Breast epithelium (tissue), 4 donors: ENCODE measurements around the gene ZC2HC1C. TPM values are rescaled to one million over a fixed set of nuclear protein-coding genes. Genes with fewer than 3 reads are reported as not detected.

ENCODE experiments used
- DNase-seq, 2 donors: peaks; one replicate each; pipeline ENCODE4 v3.0.0-alpha.2; 2019; ENCODE audit warnings: low spot score in 2 of 2
- H3K27ac ChIP-seq, 2 donors: fragments of 200-600 bp; sonication (generic) in 1 of 2; one replicate each; pipeline ENCODE4 v1.5.1; 2016 to 2019; ENCODE audit warnings: mild to moderate bottlenecking in 1 of 2
- H3K27me3 ChIP-seq, 2 donors: fragments of 200-600 bp; sonication (generic) in 1 of 2; one replicate each; pipeline versions ENCODE4 v1.5.1 to v1.6.0; 2017 to 2019; ENCODE audit warnings: control low read depth in 1 of 2, mild to moderate bottlenecking in 1 of 2
- H3K36me3 ChIP-seq: fragments of 200-600 bp; one replicate; pipeline ENCODE4 v1.5.1; 2019
- H3K4me1 ChIP-seq, 2 donors: fragments of 200-600 bp; sonication (generic); one replicate each; pipeline ENCODE4 v1.5.1; 2016 to 2019; ENCODE audit warnings: control low read depth in 1 of 2
- H3K4me3 ChIP-seq, 3 donors: fragments of 200-600 bp; sonication (generic); 1 replicate in 2 of 3; 2 replicates in 1 of 3; pipeline ENCODE4 v1.5.1; 2016 to 2019; ENCODE audit warnings: mild to moderate bottlenecking in 3 of 3, moderate library complexity in 2 of 3
- H3K9me3 ChIP-seq, 2 donors: fragments of 200-600 bp; sonication (generic) in 1 of 2; one replicate each; pipeline ENCODE4 v1.5.1; 2016 to 2019; ENCODE audit warnings: control low read depth in 1 of 2
- CTCF ChIP-seq, 3 donors: fragments of 450-650 bp; IDR thresholded peaks; one replicate each; pipeline ENCODE4 v1.5.1; 2016 to 2017; ENCODE audit warnings: antibody characterized with exemption in 3 of 3, mild to moderate bottlenecking in 3 of 3, moderate library complexity in 3 of 3
- POLR2A ChIP-seq: fragments of 450-650 bp; IDR thresholded peaks from one replicate; pipeline ENCODE4 v1.6.1; 2016; ENCODE audit warnings: antibody characterized with exemption, mild to moderate bottlenecking, moderate library complexity
- POLR2AphosphoS5 ChIP-seq, 3 donors: sonication (generic); formaldehyde crosslinking; IDR thresholded peaks; one replicate each; pipeline ENCODE4 v1.6.1; 2017; ENCODE audit warnings: antibody characterized with exemption in 3 of 3
- intact Hi-C: fragments of 100-400 bp; cut with DNase I; formaldehyde crosslinking; loops from one replicate; pipeline ENCODE4 v1.15.1; 2023; ENCODE audit warnings: low total_unique reads
- total RNA-seq, 3 donors: library from RNA; depleted of rRNA; stranded (reverse); fragments of >200 nt; gene quantifications; one replicate each; pipeline ENCODE4 v1.1.0, GENCODE V29; 2016

The ZC2HC1C gene
- total RNA-seq, 3 donors from 2014 or later, result 0.96 to 3.2 (median 2.6) TPM

GRCh38 chr14:75030147-75030546 is 39.3 kb upstream of the ZC2HC1C start:
- no peaks in the 10 kb centered on the region for H3K4me1 ChIP-seq
- no peak for TF ChIP-seq POLR2AphosphoS5 (IDR thresholded peaks at IDR 0.05)
- no peak for TF ChIP-seq CTCF (IDR thresholded peaks at IDR 0.05)
- TF ChIP-seq POLR2A, result no peak
- no peak overlapping the region for H3K27ac ChIP-seq
- intact Hi-C loops, result no loop called here
- no peaks in the 10 kb centered on the region for H3K9me3 ChIP-seq
- no peaks in the 10 kb centered on the region for H3K27me3 ChIP-seq
- DNase-seq, result no peak
- no peak overlapping the region for H3K4me3 ChIP-seq
- no peaks in the 10 kb centered on the region for H3K36me3 ChIP-seq

GRCh38 chr14:75032939-75033338 is 36.5 kb upstream of the ZC2HC1C start:
- no peaks in the 10 kb centered on the region for H3K27me3 ChIP-seq
- H3K9me3 ChIP-seq, result no peaks in the 10 kb centered on the region
- H3K36me3 ChIP-seq, result no peaks in the 10 kb centered on the region
- intact Hi-C loops, result no loop called here
- no peak for DNase-seq
- no peaks in the 10 kb centered on the region for H3K4me1 ChIP-seq
- no peak overlapping the region for H3K27ac ChIP-seq
- no peak overlapping the region for H3K4me3 ChIP-seq
- no peak for TF ChIP-seq POLR2AphosphoS5 (IDR thresholded peaks at IDR 0.05)
- no peak for TF ChIP-seq CTCF (IDR thresholded peaks at IDR 0.05)
- no peak for TF ChIP-seq POLR2A

DNA sequence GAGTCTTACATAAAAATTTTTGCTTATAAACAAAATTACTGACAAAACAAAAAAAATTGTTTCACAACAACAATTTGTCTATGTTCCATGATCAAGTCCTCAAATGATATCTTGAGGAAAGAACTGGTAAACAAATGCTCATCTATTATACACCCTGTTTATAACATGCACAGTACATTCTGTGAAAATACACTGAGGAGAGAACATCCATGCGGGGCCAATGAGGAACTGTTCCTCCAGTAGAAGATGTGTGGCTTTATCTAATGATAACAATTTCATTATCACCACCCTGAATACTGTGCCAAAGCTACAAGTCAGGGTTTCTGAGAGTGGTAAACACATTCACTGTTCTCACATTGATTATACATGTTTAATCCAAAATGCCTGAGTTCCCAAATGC is 28.9 kb upstream of the ZC2HC1C start:
- H3K4me3 ChIP-seq, result no peak overlapping the region
- no peak for DNase-seq
- intact Hi-C loops, result no loop called here
- H3K4me1 ChIP-seq, result no peaks in the 10 kb centered on the region
- no peaks in the 10 kb centered on the region for H3K9me3 ChIP-seq
- no peak overlapping the region for H3K27ac ChIP-seq
- H3K27me3 ChIP-seq, result no peaks in the 10 kb centered on the region
- TF ChIP-seq POLR2AphosphoS5 (IDR thresholded peaks at IDR 0.05) (no peak), CTCF (IDR thresholded peaks at IDR 0.05) (no peak), POLR2A (no peak)
- H3K36me3 ChIP-seq, result no peaks in the 10 kb centered on the region

DNA sequence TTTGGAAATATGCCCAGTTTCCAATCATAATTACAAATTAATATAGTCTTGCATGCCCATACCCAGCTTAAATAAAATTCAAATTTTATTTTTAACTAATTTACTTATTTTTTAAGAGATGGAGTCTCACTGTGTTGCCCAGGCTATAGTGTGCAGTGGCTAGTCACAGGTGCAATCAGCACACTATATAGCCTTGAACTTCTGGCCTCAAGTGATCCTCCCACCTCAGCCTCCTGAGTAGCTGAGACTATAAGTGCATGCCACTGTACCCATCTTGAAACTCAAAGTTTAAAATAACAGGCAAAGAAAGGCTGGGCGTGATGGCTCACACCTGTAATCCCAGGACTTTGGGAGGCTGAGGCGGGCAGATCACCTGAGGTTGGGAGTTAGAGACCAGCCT is 28.5 kb upstream of the ZC2HC1C start:
- intact Hi-C loops, result no loop called here
- Histone ChIP-seq H3K36me3 (no peaks in the 10 kb centered on the region), H3K27me3 (no peaks in the 10 kb centered on the region), H3K27ac (no peak overlapping the region), H3K4me3 (no peak overlapping the region), H3K9me3 (no peaks in the 10 kb centered on the region), H3K4me1 (no peaks in the 10 kb centered on the region)
- no peak for DNase-seq
- no peak for TF ChIP-seq POLR2A
- no peak for TF ChIP-seq POLR2AphosphoS5 (IDR thresholded peaks at IDR 0.05)
- no peak for TF ChIP-seq CTCF (IDR thresholded peaks at IDR 0.05)

GRCh38 chr14:75041613-75042012 is 27.8 kb upstream of the ZC2HC1C start:
- intact Hi-C loops, result no loop called here
- DNase-seq, result no peak
- Histone ChIP-seq H3K27ac (no peak overlapping the region), H3K27me3 (no peaks in the 10 kb centered on the region), H3K36me3 (no peaks in the 10 kb centered on the region), H3K9me3 (no peaks in the 10 kb centered on the region), H3K4me3 (no peak overlapping the region), H3K4me1 (no peaks in the 10 kb centered on the region)
- TF ChIP-seq CTCF (IDR thresholded peaks at IDR 0.05) (no peak), POLR2A (no peak), POLR2AphosphoS5 (IDR thresholded peaks at IDR 0.05) (no peak)
